Measurements from ENCODE around the gene CCDC8.

The CCDC8 gene

DNA sequence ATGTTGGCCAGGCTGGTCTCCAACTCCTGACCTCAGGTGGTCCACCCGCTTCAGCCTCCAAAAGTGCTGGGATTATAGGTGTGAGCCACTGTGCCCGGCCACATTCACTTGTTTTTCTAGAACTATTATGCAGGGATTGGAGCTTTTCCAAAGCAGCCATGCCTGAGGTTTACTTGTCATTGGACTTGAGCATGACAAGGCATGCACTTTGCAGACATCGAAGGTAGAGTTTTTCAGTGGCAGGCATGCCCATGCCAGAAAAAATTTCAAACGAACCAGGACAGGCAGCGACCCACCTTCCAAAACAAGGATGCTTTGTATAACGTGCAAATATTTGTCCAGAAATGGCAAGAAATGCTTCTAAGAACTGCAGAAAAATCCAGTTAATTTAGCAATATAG is 40.3 kb upstream of the CCDC8 start:
- DNase-seq, result no peak

DNA sequence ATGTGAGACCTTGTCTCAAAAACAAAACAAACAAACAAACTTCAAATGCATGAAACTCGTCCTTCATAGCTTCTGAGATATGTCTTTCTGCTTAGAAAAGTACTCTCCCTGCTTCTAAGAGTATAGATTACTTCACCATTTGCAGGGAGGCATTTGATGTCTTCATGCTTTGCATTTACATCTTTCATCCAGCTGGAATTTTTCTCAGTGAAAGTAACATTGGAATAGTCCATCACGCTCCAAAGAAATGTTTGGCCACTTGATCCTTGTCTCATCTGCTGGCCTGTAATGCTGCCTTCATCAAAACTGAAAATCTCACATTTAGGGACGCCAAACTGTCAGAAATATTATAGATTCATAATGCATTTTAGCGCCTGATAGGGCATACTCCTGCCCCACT is 38.8 kb upstream of the CCDC8 start:
- no peak for DNase-seq
- Histone ChIP-seq H3K4me3 (ENCODE audit: low read depth, low read length) (no peak overlapping the region), H3K9me3 (0 out of 2 replicates have a peak, but pooled peaks cover 2% of the 10 kb centered on the region), H3K27me3 (no peaks in the 10 kb centered on the region), H3K4me1 (no peaks in the 10 kb centered on the region), H3K36me3 (no peaks in the 10 kb centered on the region)
- TF ChIP-seq, protein P1, sequence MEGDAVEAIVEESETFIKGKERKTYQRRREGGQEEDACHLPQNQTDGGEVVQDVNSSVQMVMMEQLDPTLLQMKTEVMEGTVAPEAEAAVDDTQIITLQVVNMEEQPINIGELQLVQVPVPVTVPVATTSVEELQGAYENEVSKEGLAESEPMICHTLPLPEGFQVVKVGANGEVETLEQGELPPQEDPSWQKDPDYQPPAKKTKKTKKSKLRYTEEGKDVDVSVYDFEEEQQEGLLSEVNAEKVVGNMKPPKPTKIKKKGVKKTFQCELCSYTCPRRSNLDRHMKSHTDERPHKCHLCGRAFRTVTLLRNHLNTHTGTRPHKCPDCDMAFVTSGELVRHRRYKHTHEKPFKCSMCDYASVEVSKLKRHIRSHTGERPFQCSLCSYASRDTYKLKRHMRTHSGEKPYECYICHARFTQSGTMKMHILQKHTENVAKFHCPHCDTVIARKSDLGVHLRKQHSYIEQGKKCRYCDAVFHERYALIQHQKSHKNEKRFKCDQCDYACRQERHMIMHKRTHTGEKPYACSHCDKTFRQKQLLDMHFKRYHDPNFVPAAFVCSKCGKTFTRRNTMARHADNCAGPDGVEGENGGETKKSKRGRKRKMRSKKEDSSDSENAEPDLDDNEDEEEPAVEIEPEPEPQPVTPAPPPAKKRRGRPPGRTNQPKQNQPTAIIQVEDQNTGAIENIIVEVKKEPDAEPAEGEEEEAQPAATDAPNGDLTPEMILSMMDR (IDR thresholded peaks at IDR 0.05; ENCODE audit: low read depth, low read length), result no peak

More for the DNA sequence above, 40.3 kb upstream of the CCDC8 start:
- TF ChIP-seq, protein P1 (IDR thresholded peaks at IDR 0.05; ENCODE audit: low read depth, low read length), result no peak
- Histone ChIP-seq H3K27me3 (no peaks in the 10 kb centered on the region), H3K9me3 (0 out of 2 replicates have a peak, but pooled peaks cover 2% of the 10 kb centered on the region), H3K4me3 (ENCODE audit: low read depth, low read length) (no peak overlapping the region), H3K36me3 (no peaks in the 10 kb centered on the region), H3K4me1 (no peaks in the 10 kb centered on the region)

DNA sequence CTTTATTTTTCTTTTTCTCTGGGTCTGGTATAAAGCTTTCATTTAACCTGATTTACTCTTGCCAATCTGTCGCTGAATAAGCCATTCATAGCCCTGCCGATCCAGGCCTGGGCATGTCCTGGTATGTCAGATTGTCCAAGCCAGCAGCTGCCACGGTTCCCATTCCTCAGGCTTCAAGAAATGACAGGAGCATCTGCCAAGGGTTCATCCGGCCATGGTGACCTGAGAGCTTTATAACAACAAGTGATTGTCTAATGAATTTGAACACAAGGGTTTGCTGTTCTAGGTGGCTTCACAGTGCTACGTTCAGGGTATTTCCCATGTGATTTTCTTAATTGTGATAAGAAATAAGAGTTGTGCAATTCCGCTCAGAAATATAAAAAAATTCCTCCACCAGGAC is 38.0 kb upstream of the CCDC8 start:
- no peaks in the 10 kb centered on the region for H3K27me3 ChIP-seq
- H3K9me3 ChIP-seq, result 0 out of 2 replicates have a peak, but pooled peaks cover 2% of the 10 kb centered on the region
- DNase-seq, result no peak
- no peaks in the 10 kb centered on the region for H3K4me1 ChIP-seq
- TF ChIP-seq, protein P1 (IDR thresholded peaks at IDR 0.05; ENCODE audit: low read depth, low read length), result no peak
- H3K36me3 ChIP-seq, result no peaks in the 10 kb centered on the region
- H3K4me3 ChIP-seq (ENCODE audit: low read depth, low read length), result no peak overlapping the region

DNA sequence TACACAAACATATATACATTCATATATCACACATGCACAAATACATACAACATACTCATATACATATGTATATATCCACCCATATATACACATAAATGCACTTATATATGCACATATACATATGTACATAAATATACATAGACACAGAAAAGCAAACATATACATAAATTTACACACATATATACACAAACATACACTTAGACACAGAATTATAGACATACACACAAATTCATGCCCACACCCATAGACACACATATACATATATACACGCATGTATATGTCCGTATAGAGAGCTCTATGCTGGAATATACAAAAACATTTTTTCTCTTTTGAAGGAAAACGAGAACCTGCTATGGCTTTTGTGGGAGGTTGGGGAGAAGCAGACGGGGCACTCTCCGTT is 37.4 kb upstream of the CCDC8 start:
- DNase-seq, result no peak
- TF ChIP-seq, protein P1 (IDR thresholded peaks at IDR 0.05; ENCODE audit: low read depth, low read length), result no peak
- 0 out of 2 replicates have a peak, but pooled peaks cover 2% of the 10 kb centered on the region for H3K9me3 ChIP-seq
- no peaks in the 10 kb centered on the region for H3K27me3 ChIP-seq
- no peak overlapping the region for H3K4me3 ChIP-seq (ENCODE audit: low read depth, low read length)
- H3K4me1 ChIP-seq, result no peaks in the 10 kb centered on the region
- H3K36me3 ChIP-seq, result no peaks in the 10 kb centered on the region

DNA sequence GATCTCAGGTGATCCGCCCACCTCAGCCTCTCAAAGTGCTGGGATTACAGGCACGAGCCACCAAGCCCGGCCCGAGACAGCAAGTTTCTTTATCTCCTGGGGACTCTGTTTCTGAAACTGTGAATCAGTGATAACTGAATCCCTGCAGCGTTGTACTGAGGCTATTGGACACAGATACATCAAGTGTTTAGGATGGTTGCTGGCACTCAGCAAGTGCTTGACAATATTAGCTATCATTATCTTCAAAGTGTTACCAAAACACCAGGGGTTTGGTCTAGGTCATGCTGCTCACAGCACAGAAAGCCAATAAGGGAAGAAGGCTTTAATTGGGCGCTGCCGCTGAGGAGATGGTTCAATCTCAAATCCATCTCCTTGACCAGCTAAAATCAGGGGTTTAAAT is 35.9 kb upstream of the CCDC8 start:
- no peak for DNase-seq
- no peaks in the 10 kb centered on the region for H3K36me3 ChIP-seq
- TF ChIP-seq, protein P1 (IDR thresholded peaks at IDR 0.05; ENCODE audit: low read depth, low read length), result no peak
- H3K4me1 ChIP-seq, result no peaks in the 10 kb centered on the region
- no peaks in the 10 kb centered on the region for H3K27me3 ChIP-seq
- H3K4me3 ChIP-seq (ENCODE audit: low read depth, low read length), result no peak overlapping the region
- 0 out of 2 replicates have a peak, but pooled peaks cover 2% of the 10 kb centered on the region for H3K9me3 ChIP-seq

DNA sequence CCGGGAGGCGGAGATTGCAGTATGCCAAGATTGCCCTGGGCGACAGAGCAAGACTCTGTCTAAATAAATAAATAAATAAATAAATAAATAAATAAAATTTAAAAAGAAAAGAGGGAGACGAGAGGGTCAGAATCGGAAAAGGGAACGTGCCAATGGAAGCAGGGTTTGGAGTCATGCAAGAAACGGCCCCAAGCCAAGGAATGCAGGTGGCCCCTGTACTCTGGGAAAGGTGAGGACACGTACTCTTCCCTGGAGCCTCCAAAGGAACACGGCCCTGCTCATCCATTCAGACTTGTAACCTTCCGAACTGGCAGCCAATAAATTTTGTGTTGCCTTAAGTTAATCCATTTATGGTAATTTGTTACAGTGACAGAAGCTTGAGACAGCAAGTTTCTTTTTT is 35.2 kb upstream of the CCDC8 start:
- Histone ChIP-seq H3K36me3 (no peaks in the 10 kb centered on the region), H3K9me3 (0 out of 2 replicates have a peak, but pooled peaks cover 2% of the 10 kb centered on the region), H3K27me3 (no peaks in the 10 kb centered on the region), H3K4me3 (ENCODE audit: low read depth, low read length) (no peak overlapping the region), H3K4me1 (no peaks in the 10 kb centered on the region)
- no peak for DNase-seq
- TF ChIP-seq, protein P1 (IDR thresholded peaks at IDR 0.05; ENCODE audit: low read depth, low read length), result no peak

Data from BE2C (cell line).